Right lobe of liver (tissue), 6 donors: ENCODE measurements around the gene SRMS. TPM values are rescaled to one million over a fixed set of nuclear protein-coding genes. Genes with fewer than 3 reads are reported as not detected.
A peak's percentile ranks its signal among the peaks of the same experiment; 100 is the strongest.

Experiments
- ATAC-seq, 4 donors: fragments of 200-7000 bp; cut with Tn5 transposase; one replicate each; pipeline ENCODE4 v1.9.1; 2020; ENCODE audit warnings: mild to moderate bottlenecking in 4 of 4, moderate library complexity in 4 of 4
- DNase-seq, 3 donors: peaks; one replicate each; pipeline ENCODE4 v3.0.0-alpha.2; 2020
- H3K27ac ChIP-seq, 3 donors: fragments of 200-600 bp; one replicate each; pipeline ENCODE4 v1.8.0; 2022
- H3K27me3 ChIP-seq, 2 donors: fragments of 200-600 bp; one replicate each; pipeline ENCODE4 v1.8.0; 2022
- H3K36me3 ChIP-seq, 4 donors: fragments of 200-600 bp; sonication (generic) in 1 of 4; one replicate each; pipeline versions ENCODE4 v1.5.1 to v1.8.0; 2017 to 2022; ENCODE audit warnings: control low read depth in 1 of 4
- H3K4me1 ChIP-seq, 4 donors: fragments of 200-600 bp; sonication (generic) in 1 of 4; one replicate each; pipeline versions ENCODE4 v1.5.1 to v1.8.0; 2017 to 2022; ENCODE audit warnings: control low read depth in 1 of 4
- H3K4me3 ChIP-seq, 3 donors: fragments of 200-600 bp; one replicate each; pipeline ENCODE4 v1.8.0; 2022
- H3K9me3 ChIP-seq, 4 donors: fragments of 200-600 bp; sonication (generic) in 1 of 4; one replicate each; pipeline versions ENCODE4 v1.5.1 to v1.8.0; 2017 to 2022; ENCODE audit warnings: control low read depth in 1 of 4
- CTCF ChIP-seq, 4 donors: fragments of 200-600 bp in 3 of 4; fragments of 450-650 bp in 1 of 4; IDR thresholded peaks; one replicate each; pipeline versions ENCODE4 v1.5.1 to v1.8.0; 2016 to 2022; ENCODE audit warnings: antibody characterized with exemption in 4 of 4, mild to moderate bottlenecking in 2 of 4
- POLR2A ChIP-seq: fragments of 450-650 bp; IDR thresholded peaks from one replicate; pipeline ENCODE4 v1.6.1; 2017; ENCODE audit warnings: antibody characterized with exemption, mild to moderate bottlenecking
- WGBS: methylation state at CpG from one replicate; pipeline ENCODE4 v1.1.6; 2018; ENCODE audit warnings: low coverage, low lambda C conversion rate; ENCODE audit not compliant: insufficient coverage; ENCODE audit errors: missing lambda C conversion rate; 5-methylcytosine and 5-hydroxymethylcytosine counted together
- intact Hi-C, 2 donors: fragments of 100-400 bp; cut with DNase I; formaldehyde crosslinking; loops; one replicate each; pipeline versions ENCODE4 v1.11.2 to v1.14.1; 2022
- total RNA-seq, 6 experiments: library from RNA; depleted of rRNA in 2 of 6; stranded (reverse); fragments of >200 nt in 2 of 6; fragmentation: NEBNext Ultra II Directional in 3 of 6; extraction: Animal tissue kit (Norgen Biotek cat#: 25700) in 3 of 6; gene quantifications; one replicate each; pipeline versions ENCODE4 v1.1.0 to v1.2.4, GENCODE V29; 2016 to 2023
- donor health status: DM: no; HTN: yes; CAD: no.
- donor health status: DM: no; HTN: no; CAD: no.
- donor health status: DM: no; HTN: no; CAD: no.
- donor health status: DM: no; HTN: yes; CAD: no.
- donor health status: DM: no; HTN: yes; CAD: no.

The SRMS gene
- total RNA-seq, 6 experiments from 2014 or later, result not detected

GRCh38 chr20:63567386-63568169 lies 20.0 kb upstream of the SRMS start:
- Histone ChIP-seq H3K4me3 (no peak overlapping the region), H3K9me3 (no peaks in the 10 kb centered on the region), H3K27ac (peak overlapping the region in 1 of 3 donors; percentile 29), H3K27me3 (no peaks in the 10 kb centered on the region), H3K4me1 (no peaks in the 10 kb centered on the region), H3K36me3 (peaks cover 0 to 15% (median 6%) of the 10 kb centered on the region in 4 donors)
- TF ChIP-seq POLR2A, result no peak
- TF ChIP-seq CTCF (IDR thresholded peaks at IDR 0.05), result no peak
- WGBS, result 63% methylated on average over 12 of the region's 37 CpGs
- DNase-seq (peak in 1 of 3 donors; percentile 60), ATAC-seq (peak; percentile 20 to 64 (median 47))
- intact Hi-C loops, result no loop called here

- no peak overlapping the region for H3K27ac ChIP-seq
Measured at GRCh38 chr20:63567136-63567385, 19.5 kb upstream of the SRMS start.

GRCh38 chr20:63566395-63567135 lies 19.0 kb upstream of the SRMS start:
- no peak overlapping the region for H3K27ac ChIP-seq
- TF ChIP-seq CTCF (IDR thresholded peaks at IDR 0.05) (no peak), POLR2A (no peak)
- DNase-seq, result no peak
- H3K27me3 ChIP-seq, result no peaks in the 10 kb centered on the region
- 84% methylated on average over 10 of the region's 46 CpGs for WGBS
- ATAC-seq, result peak in 1 of 4 donors; percentile 2
- H3K36me3 ChIP-seq, result peaks cover 0 to 23% (median 8%) of the 10 kb centered on the region in 4 donors
- intact Hi-C loops, result no loop called here
- H3K9me3 ChIP-seq, result no peaks in the 10 kb centered on the region
- H3K4me1 ChIP-seq, result no peaks in the 10 kb centered on the region
- H3K4me3 ChIP-seq, result no peak overlapping the region

More at GRCh38 chr20:63567136-63567385, 19.5 kb upstream of the SRMS start:
- Histone ChIP-seq H3K4me3 (no peak overlapping the region), H3K4me1 (no peaks in the 10 kb centered on the region), H3K9me3 (no peaks in the 10 kb centered on the region), H3K36me3 (peaks cover 0 to 20% (median 8%) of the 10 kb centered on the region in 4 donors), H3K27me3 (no peaks in the 10 kb centered on the region)
- intact Hi-C loops, result no loop called here
- DNase-seq (no peak), ATAC-seq (peak in 1 of 4 donors; percentile 2)
- 80% methylated on average over 1 of the region's 22 CpGs for WGBS
- TF ChIP-seq CTCF (IDR thresholded peaks at IDR 0.05) (no peak), POLR2A (no peak)

GRCh38 chr20:63565699-63566335 lies 18.3 kb upstream of the SRMS start:
- H3K9me3 ChIP-seq, result no peaks in the 10 kb centered on the region
- WGBS, result 98% methylated on average over 8 of the region's 43 CpGs
- intact Hi-C loops, result no loop called here
- no peak for ATAC-seq
- DNase-seq, result no peak
- H3K27ac ChIP-seq, result no peak overlapping the region
- H3K36me3 ChIP-seq, result peaks cover 0 to 30% (median 10%) of the 10 kb centered on the region in 4 donors
- no peaks in the 10 kb centered on the region for H3K27me3 ChIP-seq
- H3K4me3 ChIP-seq, result no peak overlapping the region
- no peak for TF ChIP-seq CTCF (IDR thresholded peaks at IDR 0.05)
- TF ChIP-seq POLR2A, result no peak
- H3K4me1 ChIP-seq, result no peaks in the 10 kb centered on the region
